HepG2 (cell line): ENCODE results near the gene CHST4. TPM values are rescaled to one million over a fixed set of nuclear protein-coding genes. Genes with fewer than 3 reads are reported as not detected.

ENCODE experiments used
- FOXK2 ChIP-seq: fragments of 450-650 bp; IDR thresholded peaks from 2 replicates; pipeline ENCODE4 v1.6.1; 2016
- HNRNPH1 ChIP-seq: fragments of 200-400 bp; formaldehyde crosslinking; optimal IDR thresholded peaks from 2 replicates; pipeline ENCODE3; 2017; ENCODE audit warnings: mild to moderate bottlenecking, low read depth, low read length
- JUN ChIP-seq: sonication (generic); formaldehyde crosslinking; IDR thresholded peaks from 2 replicates; pipeline ENCODE4 v1.4.0; 2020; ENCODE audit warnings: mild to moderate bottlenecking, missing genetic modification reagents
- KDM2A ChIP-seq: sonication (generic); formaldehyde crosslinking; IDR thresholded peaks from 2 replicates; pipeline ENCODE4 v1.4.0; 2020; ENCODE audit warnings: low read depth, missing genetic modification reagents, borderline replicate concordance
- KLF15 ChIP-seq: sonication (generic); formaldehyde crosslinking; IDR thresholded peaks from 2 replicates; pipeline ENCODE4 v1.8.1; 2023; ENCODE audit warnings: borderline replicate concordance, mild to moderate bottlenecking, inconsistent platforms, missing genetic modification reagents, mixed read lengths
- MBD4 ChIP-seq: IDR thresholded peaks from 2 replicates; pipeline ENCODE4 v1.6.1; 2012; ENCODE audit warnings: low read length, inconsistent platforms, borderline replicate concordance
- NONO ChIP-seq, 2 experiments: fragments of 450-650 bp in 1 of 2; sonication (generic) in 1 of 2; formaldehyde crosslinking in 1 of 2; IDR thresholded peaks in 1 of 2; conservative IDR thresholded peaks in 1 of 2; 2 replicates each; pipeline versions ENCODE4 v1.6.1 to v1.8.0; 2017 to 2022; ENCODE audit warnings: mild to moderate bottlenecking in 1 of 2, missing genetic modification reagents in 1 of 2, moderate library complexity in 1 of 2
- PAX8 ChIP-seq: sonication (generic); formaldehyde crosslinking; IDR thresholded peaks from 2 replicates; pipeline ENCODE4 v1.8.0; 2022; ENCODE audit warnings: mild to moderate bottlenecking, missing genetic modification reagents, borderline replicate concordance
- RXRA ChIP-seq: sonication (generic); formaldehyde crosslinking; IDR thresholded peaks from 2 replicates; pipeline ENCODE4 v1.5.1; 2020; ENCODE audit warnings: missing genetic modification reagents
- SALL1 ChIP-seq: sonication (generic); formaldehyde crosslinking; IDR thresholded peaks from 2 replicates; pipeline ENCODE4 v1.8.0; 2022; ENCODE audit warnings: mild to moderate bottlenecking, missing genetic modification reagents
- SMAD1 ChIP-seq: sonication (generic); formaldehyde crosslinking; IDR thresholded peaks from 2 replicates; pipeline ENCODE4 v1.4.0; 2020; ENCODE audit warnings: missing genetic modification reagents, low read depth, mild to moderate bottlenecking, borderline replicate concordance
- SRY ChIP-seq: sonication (generic); formaldehyde crosslinking; IDR thresholded peaks from 2 replicates; pipeline ENCODE4 v1.8.0; 2022; ENCODE audit warnings: mild to moderate bottlenecking, missing genetic modification reagents
- TEF ChIP-seq: sonication (generic); formaldehyde crosslinking; IDR thresholded peaks from 2 replicates; pipeline ENCODE4 v1.5.0; 2020; ENCODE audit warnings: missing genetic modification reagents
- ZBTB7B ChIP-seq: sonication (generic); formaldehyde crosslinking; IDR thresholded peaks from 2 replicates; pipeline ENCODE4 v1.4.0; 2020; ENCODE audit warnings: missing genetic modification reagents
- ZFP91 ChIP-seq: sonication (generic); formaldehyde crosslinking; IDR thresholded peaks from 2 replicates; pipeline ENCODE4 v1.9.0; 2022; ENCODE audit warnings: missing genetic modification reagents, mild to moderate bottlenecking, borderline replicate concordance
- ZNF317 ChIP-seq: sonication (generic); formaldehyde crosslinking; IDR thresholded peaks from 2 replicates; pipeline ENCODE4 v1.5.0; 2020; ENCODE audit warnings: mild to moderate bottlenecking, missing genetic modification reagents
- ZNF34 ChIP-seq: sonication (generic); formaldehyde crosslinking; IDR thresholded peaks from 2 replicates; pipeline ENCODE4 v1.4.0; 2020; ENCODE audit warnings: mild to moderate bottlenecking, missing genetic modification reagents, borderline replicate concordance
- ZNF343 ChIP-seq: sonication (generic); formaldehyde crosslinking; IDR thresholded peaks from 2 replicates; pipeline ENCODE4 v1.4.0; 2020; ENCODE audit warnings: mild to moderate bottlenecking, missing genetic modification reagents
- ZNF576 ChIP-seq: sonication (generic); formaldehyde crosslinking; IDR thresholded peaks from 2 replicates; pipeline ENCODE4 v1.4.0; 2020; ENCODE audit warnings: mild to moderate bottlenecking, missing genetic modification reagents
- ZNF577 ChIP-seq: sonication (generic); formaldehyde crosslinking; IDR thresholded peaks from 2 replicates; pipeline ENCODE4 v1.4.0; 2020; ENCODE audit warnings: mild to moderate bottlenecking, low read depth, missing genetic modification reagents, borderline replicate concordance
- ZNF703 ChIP-seq: sonication (generic); formaldehyde crosslinking; IDR thresholded peaks from 2 replicates; pipeline ENCODE4 v1.5.1; 2020; ENCODE audit warnings: missing genetic modification reagents, mild to moderate bottlenecking, moderate library complexity, borderline replicate concordance
- ZNF761 ChIP-seq: sonication (generic); formaldehyde crosslinking; conservative IDR thresholded peaks from 2 replicates; pipeline ENCODE4 v1.4.0; 2020; ENCODE audit warnings: mild to moderate bottlenecking, missing genetic modification reagents
- ZNF768 ChIP-seq: sonication (generic); formaldehyde crosslinking; IDR thresholded peaks from 2 replicates; pipeline ENCODE4 v1.4.0; 2020; ENCODE audit warnings: missing genetic modification reagents
- ZNF780A ChIP-seq: sonication (generic); formaldehyde crosslinking; IDR thresholded peaks from 2 replicates; pipeline ENCODE4 v1.8.0; 2022; ENCODE audit warnings: mild to moderate bottlenecking, missing genetic modification reagents, moderate library complexity
- polyA plus RNA-seq, 8 experiments: library from polyadenylated mRNA; depleted of rRNA in 3 of 8; stranded (reverse) in 7 of 8; unstranded in 1 of 8; fragments of >200 nt; fragmentation: Illumina TruSeq in 4 of 8; extraction: Trizol in 4 of 8; gene quantifications; 2 replicates each; pipeline versions ENCODE4 v1.2.1 to v1.2.3, GENCODE V29; 2011 to 2016; ENCODE audit warnings: low read depth in 4 of 8, missing spikeins in 1 of 8, mixed read lengths in 1 of 8; ENCODE audit not compliant: insufficient read depth in 1 of 8
- total RNA-seq, 5 experiments: library from RNA; depleted of rRNA; stranded (reverse); fragments of >200 nt; fragmentation: Illumina TruSeq; extraction: Trizol; gene quantifications; 2 replicates each; pipeline ENCODE4 v1.2.3, GENCODE V29; 2016; ENCODE audit warnings: low read depth in 1 of 5
- TF ChIP-seq, protein P1 (sequence below): sonication (generic); formaldehyde crosslinking; conservative IDR thresholded peaks from 2 replicates; pipeline ENCODE4 v1.5.0; 2020; ENCODE audit warnings: missing genetic modification reagents
- TF ChIP-seq, protein P2 (sequence below): sonication (generic); formaldehyde crosslinking; IDR thresholded peaks from 2 replicates; pipeline ENCODE4 v1.4.0; 2020; ENCODE audit warnings: missing genetic modification reagents; ENCODE audit errors: not compliant biosample characterization

The CHST4 gene
- total and polyA plus RNA-seq, 2 of the 13 experiments (the other 11 are each of a cell fraction or from before 2014, with no cell fraction given) = not detected

- no peak for TF ChIP-seq ZNF780A (CRISPR knock-in tag)
- no peak for TF ChIP-seq ZNF703 (CRISPR knock-in tag)
- no peak for TF ChIP-seq ZNF343 (CRISPR knock-in tag)
- TF ChIP-seq SMAD1 (CRISPR knock-in tag) = no peak
- no peak for TF ChIP-seq KDM2A
- TF ChIP-seq ZNF317 (CRISPR knock-in tag) = peak; percentile 44; the same call in 1 of the 2 replicates
- TF ChIP-seq KLF15 (CRISPR knock-in tag) = no peak
- TF ChIP-seq FOXK2 = peak; percentile 47; the same call in 1 of the 2 replicates
- no peak for TF ChIP-seq ZNF34
- TF ChIP-seq JUN (CRISPR knock-in tag) = peak; percentile 74; the same call in 1 of the 2 replicates
- TF ChIP-seq ZNF768 = no peak
- no peak for TF ChIP-seq HNRNPH1
- TF ChIP-seq ZNF576 (CRISPR knock-in tag) = no peak
- TF ChIP-seq RXRA (CRISPR knock-in tag) = no peak; the same call in 1 of the 2 replicates
- TF ChIP-seq, protein P1, sequence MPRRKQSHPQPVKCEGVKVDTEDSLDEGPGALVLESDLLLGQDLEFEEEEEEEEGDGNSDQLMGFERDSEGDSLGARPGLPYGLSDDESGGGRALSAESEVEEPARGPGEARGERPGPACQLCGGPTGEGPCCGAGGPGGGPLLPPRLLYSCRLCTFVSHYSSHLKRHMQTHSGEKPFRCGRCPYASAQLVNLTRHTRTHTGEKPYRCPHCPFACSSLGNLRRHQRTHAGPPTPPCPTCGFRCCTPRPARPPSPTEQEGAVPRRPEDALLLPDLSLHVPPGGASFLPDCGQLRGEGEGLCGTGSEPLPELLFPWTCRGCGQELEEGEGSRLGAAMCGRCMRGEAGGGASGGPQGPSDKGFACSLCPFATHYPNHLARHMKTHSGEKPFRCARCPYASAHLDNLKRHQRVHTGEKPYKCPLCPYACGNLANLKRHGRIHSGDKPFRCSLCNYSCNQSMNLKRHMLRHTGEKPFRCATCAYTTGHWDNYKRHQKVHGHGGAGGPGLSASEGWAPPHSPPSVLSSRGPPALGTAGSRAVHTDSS (CRISPR knock-in tag) = no peak
- peak; percentile 79; the same call in 1 of the 2 replicates for TF ChIP-seq ZNF761 (CRISPR knock-in tag)
- TF ChIP-seq NONO (IDR thresholded peaks at IDR 0.05) = no peak
- no peak for TF ChIP-seq NONO (CRISPR knock-in tag; conservative IDR thresholded peaks at IDR 0.05)
- TF ChIP-seq ZNF577 = no peak
- peak; percentile 61; the same call in 1 of the 2 replicates for TF ChIP-seq SALL1 (CRISPR knock-in tag)
- no peak for TF ChIP-seq SRY
- no peak; the same call in 1 of the 2 replicates for TF ChIP-seq MBD4
- peak; percentile 45; the same call in 1 of the 2 replicates for TF ChIP-seq ZBTB7B (CRISPR knock-in tag)
- 0 out of 2 replicates have a peak, but pooled peaks have one; percentile 32 for TF ChIP-seq TEF (CRISPR knock-in tag)
- TF ChIP-seq, protein P2, sequence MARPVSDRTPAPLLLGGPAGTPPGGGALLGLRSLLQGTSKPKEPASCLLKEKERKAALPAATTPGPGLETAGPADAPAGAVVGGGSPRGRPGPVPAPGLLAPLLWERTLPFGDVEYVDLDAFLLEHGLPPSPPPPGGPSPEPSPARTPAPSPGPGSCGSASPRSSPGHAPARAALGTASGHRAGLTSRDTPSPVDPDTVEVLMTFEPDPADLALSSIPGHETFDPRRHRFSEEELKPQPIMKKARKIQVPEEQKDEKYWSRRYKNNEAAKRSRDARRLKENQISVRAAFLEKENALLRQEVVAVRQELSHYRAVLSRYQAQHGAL (CRISPR knock-in tag) = no peak
- 0 out of 2 replicates have a peak, but pooled peaks have one; percentile 52 for TF ChIP-seq PAX8 (CRISPR knock-in tag)
- no peak for TF ChIP-seq ZFP91 (CRISPR knock-in tag)
Measured at GRCh38 chr16:71572497-71573116, 46.4 kb downstream of the CHST4 start (continued).
